ENCODE measurements around the gene ENOX1. TPM values are rescaled to one million over a fixed set of nuclear protein-coding genes. Genes with fewer than 3 reads are reported as not detected.

ENOX1 gene
- total and polyA plus RNA-seq, 2 of the 13 experiments (the other 11 are each of a cell fraction or from before 2014, with no cell fraction given): not detected

DNA sequence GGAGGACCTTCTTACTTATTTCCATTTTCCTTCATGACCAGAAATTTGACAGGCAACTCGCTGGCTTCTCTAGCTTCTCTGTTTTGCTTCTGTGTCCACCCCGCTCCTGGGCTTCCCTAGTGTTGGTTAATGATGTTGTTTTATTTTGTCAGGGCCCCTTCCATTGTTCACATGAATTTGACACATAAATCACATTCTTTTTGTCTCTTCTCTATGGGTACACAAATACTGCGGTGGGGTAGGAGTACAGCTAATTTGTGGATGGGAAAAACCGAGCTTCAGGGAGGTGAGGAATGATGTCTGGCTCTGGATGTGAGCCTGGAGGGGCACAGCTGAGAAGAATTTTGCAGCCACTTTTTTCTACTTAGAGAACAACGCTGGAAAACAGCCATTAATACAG is 563.6 kb downstream of the ENOX1 start:
- no peak for FAIRE-seq
- CTCF ChIA-PET (ENCODE audit: low intra/inter-chr PET ratio, low total read pairs): no interaction called here
- no peak for ATAC-seq
- no peak for DNase-seq (ENCODE audit: low spot score)
- no peak overlapping the region for H3K4me3 ChIP-seq (replicated peaks in 1 of 3; ENCODE audit: insufficient read depth in 1 of 3, low read depth in 2 of 3, low read length in 3 of 3)
- no TSS peak for BruUV-seq (replicated peaks)
- in situ Hi-C loops (cut with HindIII; ENCODE audit: extremely low pct_ligation_motif_present, low pct_unique_long_range_greater_than_20kb) (no loop called here), intact Hi-C loops (cut with micrococcal nuclease; ENCODE audit: unreplicated experiment) (no loop called here)
- POLR2A ChIA-PET: no interaction called here
- H3K9me3 ChIP-seq (ENCODE audit: low read length): no peaks in the 10 kb centered on the region
- no peaks in the 10 kb centered on the region for H3K36me3 ChIP-seq (replicated peaks in 1 of 2; ENCODE audit: control insufficient read depth in 1 of 2, insufficient read depth in 2 of 2, low read length in 2 of 2)
- H3K27ac ChIP-seq (ENCODE audit: extremely low read length, insufficient read depth, low read length): no peak overlapping the region
- no peaks in the 10 kb centered on the region for H4K20me1 ChIP-seq (ENCODE audit: insufficient read depth, low read length)
- H3K27me3 ChIP-seq (ENCODE audit: control insufficient read depth in 1 of 2, insufficient read depth in 2 of 2, low read length in 2 of 2): no peaks in the 10 kb centered on the region
- H2AFZ ChIP-seq (ENCODE audit: low read length): no peak overlapping the region
- H3K79me2 ChIP-seq (ENCODE audit: insufficient read depth, low read length): no peaks in the 10 kb centered on the region
- H3K4me1 ChIP-seq (ENCODE audit: insufficient read depth, low read length): no peaks in the 10 kb centered on the region
- no peak overlapping the region for H3K9ac ChIP-seq (ENCODE audit: insufficient read depth, low read depth, low read length)
- WGBS (ENCODE audit: low lambda C conversion rate): 2% methylated on average over 5 of the region's 5 CpGs
- TF ChIP-seq SNAI1 (CRISPR knock-in tag; IDR thresholded peaks at IDR 0.05; ENCODE audit: borderline replicate concordance) (no peak), EZH2 (conservative IDR thresholded peaks at IDR 0.05; ENCODE audit: low read depth, low read length) (no peak), HMG20A (CRISPR knock-in tag; IDR thresholded peaks at IDR 0.05; ENCODE audit: borderline replicate concordance) (no peak), NFIC (IDR thresholded peaks at IDR 0.05; ENCODE audit: low read length) (no peak), ZNF121 (CRISPR knock-in tag; IDR thresholded peaks at IDR 0.05) (no peak), YY1 (IDR thresholded peaks at IDR 0.05; ENCODE audit: insufficient read depth, insufficient replicate concordance, low read depth, low read length) (no peak), TOE1 (CRISPR knock-in tag; IDR thresholded peaks at IDR 0.05) (no peak), ZZZ3 (CRISPR knock-in tag; IDR thresholded peaks at IDR 0.05; ENCODE audit: borderline replicate concordance) (no peak), NONO (IDR thresholded peaks at IDR 0.05) (no peak), NONO (CRISPR knock-in tag; conservative IDR thresholded peaks at IDR 0.05) (no peak), TARDBP (CRISPR knock-in tag; IDR thresholded peaks at IDR 0.05) (no peak), SAFB2 (CRISPR knock-in tag; IDR thresholded peaks at IDR 0.05; ENCODE audit: borderline replicate concordance, low read depth) (no peak), ZNF616 (CRISPR knock-in tag; IDR thresholded peaks at IDR 0.05; ENCODE audit: low read depth) (no peak), HOXA7 (CRISPR knock-in tag; IDR thresholded peaks at IDR 0.05) (no peak), TP53 (CRISPR knock-in tag; conservative IDR thresholded peaks at IDR 0.05) (no peak)
- TF ChIP-seq, protein P1, sequence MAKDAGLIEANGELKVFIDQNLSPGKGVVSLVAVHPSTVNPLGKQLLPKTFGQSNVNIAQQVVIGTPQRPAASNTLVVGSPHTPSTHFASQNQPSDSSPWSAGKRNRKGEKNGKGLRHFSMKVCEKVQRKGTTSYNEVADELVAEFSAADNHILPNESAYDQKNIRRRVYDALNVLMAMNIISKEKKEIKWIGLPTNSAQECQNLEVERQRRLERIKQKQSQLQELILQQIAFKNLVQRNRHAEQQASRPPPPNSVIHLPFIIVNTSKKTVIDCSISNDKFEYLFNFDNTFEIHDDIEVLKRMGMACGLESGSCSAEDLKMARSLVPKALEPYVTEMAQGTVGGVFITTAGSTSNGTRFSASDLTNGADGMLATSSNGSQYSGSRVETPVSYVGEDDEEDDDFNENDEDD (CRISPR knock-in tag; IDR thresholded peaks at IDR 0.05; ENCODE audit: borderline replicate concordance): no peak
- TF ChIP-seq, protein P2, sequence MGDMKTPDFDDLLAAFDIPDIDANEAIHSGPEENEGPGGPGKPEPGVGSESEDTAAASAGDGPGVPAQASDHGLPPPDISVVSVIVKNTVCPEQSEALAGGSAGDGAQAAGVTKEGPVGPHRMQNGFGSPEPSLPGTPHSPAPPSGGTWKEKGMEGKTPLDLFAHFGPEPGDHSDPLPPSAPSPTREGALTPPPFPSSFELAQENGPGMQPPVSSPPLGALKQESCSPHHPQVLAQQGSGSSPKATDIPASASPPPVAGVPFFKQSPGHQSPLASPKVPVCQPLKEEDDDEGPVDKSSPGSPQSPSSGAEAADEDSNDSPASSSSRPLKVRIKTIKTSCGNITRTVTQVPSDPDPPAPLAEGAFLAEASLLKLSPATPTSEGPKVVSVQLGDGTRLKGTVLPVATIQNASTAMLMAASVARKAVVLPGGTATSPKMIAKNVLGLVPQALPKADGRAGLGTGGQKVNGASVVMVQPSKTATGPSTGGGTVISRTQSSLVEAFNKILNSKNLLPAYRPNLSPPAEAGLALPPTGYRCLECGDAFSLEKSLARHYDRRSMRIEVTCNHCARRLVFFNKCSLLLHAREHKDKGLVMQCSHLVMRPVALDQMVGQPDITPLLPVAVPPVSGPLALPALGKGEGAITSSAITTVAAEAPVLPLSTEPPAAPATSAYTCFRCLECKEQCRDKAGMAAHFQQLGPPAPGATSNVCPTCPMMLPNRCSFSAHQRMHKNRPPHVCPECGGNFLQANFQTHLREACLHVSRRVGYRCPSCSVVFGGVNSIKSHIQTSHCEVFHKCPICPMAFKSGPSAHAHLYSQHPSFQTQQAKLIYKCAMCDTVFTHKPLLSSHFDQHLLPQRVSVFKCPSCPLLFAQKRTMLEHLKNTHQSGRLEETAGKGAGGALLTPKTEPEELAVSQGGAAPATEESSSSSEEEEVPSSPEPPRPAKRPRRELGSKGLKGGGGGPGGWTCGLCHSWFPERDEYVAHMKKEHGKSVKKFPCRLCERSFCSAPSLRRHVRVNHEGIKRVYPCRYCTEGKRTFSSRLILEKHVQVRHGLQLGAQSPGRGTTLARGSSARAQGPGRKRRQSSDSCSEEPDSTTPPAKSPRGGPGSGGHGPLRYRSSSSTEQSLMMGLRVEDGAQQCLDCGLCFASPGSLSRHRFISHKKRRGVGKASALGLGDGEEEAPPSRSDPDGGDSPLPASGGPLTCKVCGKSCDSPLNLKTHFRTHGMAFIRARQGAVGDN (CRISPR knock-in tag; IDR thresholded peaks at IDR 0.05): no peak
- TF ChIP-seq, protein P3, sequence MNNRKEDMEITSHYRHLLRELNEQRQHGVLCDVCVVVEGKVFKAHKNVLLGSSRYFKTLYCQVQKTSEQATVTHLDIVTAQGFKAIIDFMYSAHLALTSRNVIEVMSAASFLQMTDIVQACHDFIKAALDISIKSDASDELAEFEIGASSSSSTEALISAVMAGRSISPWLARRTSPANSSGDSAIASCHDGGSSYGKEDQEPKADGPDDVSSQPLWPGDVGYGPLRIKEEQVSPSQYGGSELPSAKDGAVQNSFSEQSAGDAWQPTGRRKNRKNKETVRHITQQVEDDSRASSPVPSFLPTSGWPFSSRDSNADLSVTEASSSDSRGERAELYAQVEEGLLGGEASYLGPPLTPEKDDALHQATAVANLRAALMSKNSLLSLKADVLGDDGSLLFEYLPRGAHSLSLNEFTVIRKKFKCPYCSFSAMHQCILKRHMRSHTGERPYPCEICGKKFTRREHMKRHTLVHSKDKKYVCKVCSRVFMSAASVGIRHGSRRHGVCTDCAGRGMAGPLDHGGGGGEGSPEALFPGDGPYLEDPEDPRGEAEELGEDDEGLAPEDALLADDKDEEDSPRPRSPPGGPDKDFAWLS (CRISPR knock-in tag; IDR thresholded peaks at IDR 0.05; ENCODE audit: borderline replicate concordance): no peak
- no peak overlapping the region for H3K4me2 ChIP-seq (ENCODE audit: low read depth, low read length)

Data from HepG2 (cell line).